HAP-1 (cell line): ENCODE data around the gene GPR150.
A peak's percentile ranks its signal among the peaks of the same experiment; 100 is the strongest.
"Not testable (repeated sequence)": the region's sequence is repeated elsewhere in the genome, so short reads cannot be mapped to it uniquely, and the experiment has no call there.

Source experiments
- DNase-seq, 2 experiments: peaks; one replicate each; pipeline ENCODE4 v3.0.0-alpha.2; 2016 to 2020; ENCODE audit warnings: low spot score in 2 of 2
- H3K27me3 ChIP-seq: fragments of 250-450 bp; sonication (Bioruptor Pico); 2 replicates; pipeline ENCODE4 v1.5.1; 2020; ENCODE audit warnings: low read depth, mild to moderate bottlenecking, moderate library complexity
- H3K36me3 ChIP-seq: fragments of 250-450 bp; sonication (Bioruptor Pico); replicated peaks from 2 replicates; pipeline ENCODE4 v1.5.1; 2020; ENCODE audit warnings: mild to moderate bottlenecking
- H3K4me1 ChIP-seq: fragments of 250-450 bp; sonication (Bioruptor Pico); 2 replicates; pipeline ENCODE4 v1.5.1; 2020; ENCODE audit warnings: mild to moderate bottlenecking
- H3K4me3 ChIP-seq: fragments of 250-450 bp; sonication (Bioruptor Pico); 2 replicates; pipeline ENCODE4 v1.5.1; 2020; ENCODE audit warnings: mild to moderate bottlenecking, moderate library complexity
- H3K9me3 ChIP-seq: fragments of 250-450 bp; sonication (Bioruptor Pico); 2 replicates; pipeline ENCODE4 v1.5.1; 2020; ENCODE audit warnings: mild to moderate bottlenecking, moderate library complexity
- in situ Hi-C: fragments of 300-500 bp; cut with MboI; formaldehyde crosslinking; loops from 3 replicates; pipeline ENCODE4 v1.14.3; 2020; ENCODE audit warnings: low sequenced_read_pairs, inconsistent platforms, mixed read lengths

GPR150 gene

GRCh38 chr5:95631255-95631958, 11.5 kb downstream of the GPR150 start:
- in situ Hi-C loops, result loop anchor here (10.0 kb wide), 1 partner anchor 213 kb away; no protein-coding TSS in a partner anchor
- no peaks in the 10 kb centered on the region for H3K36me3 ChIP-seq
- no peaks in the 10 kb centered on the region; the same call in 1 of the 2 replicates for H3K9me3 ChIP-seq
- DNase-seq, result no peak
- H3K27me3 ChIP-seq, result no peaks in the 10 kb centered on the region
- H3K4me3 ChIP-seq, result no peak overlapping the region
- no peaks in the 10 kb centered on the region for H3K4me1 ChIP-seq

GRCh38 chr5:95631991-95632675, 12.2 kb downstream of the GPR150 start:
- Histone ChIP-seq H3K36me3 (no peaks in the 10 kb centered on the region), H3K27me3 (no peaks in the 10 kb centered on the region), H3K9me3 (no peaks in the 10 kb centered on the region; the same call in 1 of the 2 replicates), H3K4me3 (no peak overlapping the region), H3K4me1 (no peaks in the 10 kb centered on the region)
- DNase-seq, result no peak
- in situ Hi-C loops, result loop anchor here (10.0 kb wide), 1 partner anchor 213 kb away; no protein-coding TSS in a partner anchor

- H3K27me3 ChIP-seq, H3K4me1 ChIP-seq, H3K9me3 ChIP-seq, H3K4me3 ChIP-seq, H3K36me3 ChIP-seq, DNase-seq: not testable (repeated sequence)
- in situ Hi-C loops, result loop anchor here (10.0 kb wide), 1 partner anchor 212 kb away; no protein-coding TSS in a partner anchor
Measured at GRCh38 chr5:95632942-95633341, 13.1 kb downstream of the GPR150 start.

DNA sequence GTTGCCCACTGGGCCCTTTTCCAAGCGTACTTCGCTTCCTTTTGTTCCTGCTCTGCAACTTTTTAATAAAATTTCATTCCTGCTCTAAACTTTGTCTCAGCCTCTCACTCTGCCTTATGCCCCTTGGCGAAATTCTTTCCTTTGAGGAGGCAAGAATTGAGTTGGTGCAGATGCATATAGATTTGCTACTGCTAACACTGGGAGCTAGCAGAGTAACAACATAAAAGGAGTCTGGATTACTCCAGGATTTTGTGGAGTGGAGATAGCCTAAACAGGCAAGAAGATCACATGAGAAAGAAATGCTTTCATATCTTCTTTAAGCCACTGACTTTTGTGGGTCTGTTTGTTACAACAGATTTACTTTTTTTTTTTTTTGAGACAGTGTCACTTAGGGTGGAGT, 13.8 kb downstream of the GPR150 start:
- no peak for DNase-seq
- Histone ChIP-seq H3K4me1 (no peaks in the 10 kb centered on the region), H3K27me3 (no peaks in the 10 kb centered on the region; the same call in 1 of the 2 replicates), H3K9me3 (no peaks in the 10 kb centered on the region; the same call in 1 of the 2 replicates), H3K36me3 (no peaks in the 10 kb centered on the region), H3K4me3 (no peak overlapping the region)
- in situ Hi-C loops, result loop anchor here (10.0 kb wide), 1 partner anchor 211 kb away; no protein-coding TSS in a partner anchor

DNA sequence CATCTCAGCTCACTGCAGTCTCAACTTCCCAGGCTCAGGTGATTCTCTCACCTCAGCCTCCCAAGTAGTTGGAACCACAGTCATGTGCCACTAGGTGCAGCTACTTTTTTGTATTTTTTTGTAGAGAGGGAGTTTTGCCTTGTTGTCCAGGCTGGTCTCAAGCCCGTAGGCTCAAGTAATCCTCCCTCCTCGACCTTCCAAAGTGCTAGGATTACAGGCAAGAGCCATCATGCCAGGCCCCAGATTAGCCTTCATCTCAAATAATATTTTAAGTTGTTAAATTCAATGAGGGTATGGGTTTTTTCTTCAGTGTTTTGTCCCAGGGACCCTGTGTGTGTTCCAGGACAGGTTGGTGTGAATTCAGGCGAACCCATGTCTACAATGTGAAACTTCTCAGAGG, 14.2 kb downstream of the GPR150 start:
- H3K36me3 ChIP-seq, result no peaks in the 10 kb centered on the region
- no peak overlapping the region for H3K4me3 ChIP-seq
- DNase-seq, result no peak
- no peaks in the 10 kb centered on the region for H3K9me3 ChIP-seq
- in situ Hi-C loops, result loop anchor here (10.0 kb wide), 1 partner anchor 211 kb away; no protein-coding TSS in a partner anchor
- no peaks in the 10 kb centered on the region for H3K4me1 ChIP-seq
- peaks cover 3% of the 10 kb centered on the region; the same call in 1 of the 2 replicates for H3K27me3 ChIP-seq

GRCh38 chr5:95638632-95639031, 18.7 kb downstream of the GPR150 start:
- H3K4me1 ChIP-seq, result no peaks in the 10 kb centered on the region
- no peak overlapping the region for H3K4me3 ChIP-seq
- peaks cover 6% of the 10 kb centered on the region; the same call in 1 of the 2 replicates for H3K27me3 ChIP-seq
- in situ Hi-C loops, result loop anchor here (10.0 kb wide), 1 partner anchor 206 kb away; no protein-coding TSS in a partner anchor
- no peaks in the 10 kb centered on the region for H3K9me3 ChIP-seq
- H3K36me3 ChIP-seq, result no peaks in the 10 kb centered on the region
- DNase-seq, result no peak

- Histone ChIP-seq H3K4me1 (no peaks in the 10 kb centered on the region), H3K9me3 (no peaks in the 10 kb centered on the region), H3K27me3 (peaks cover 6% of the 10 kb centered on the region; the same call in 1 of the 2 replicates), H3K4me3 (no peak overlapping the region), H3K36me3 (no peaks in the 10 kb centered on the region)
- DNase-seq, result no peak
- in situ Hi-C loops, result no loop called here
Measured at GRCh38 chr5:95641741-95642220, 21.9 kb downstream of the GPR150 start.

DNA sequence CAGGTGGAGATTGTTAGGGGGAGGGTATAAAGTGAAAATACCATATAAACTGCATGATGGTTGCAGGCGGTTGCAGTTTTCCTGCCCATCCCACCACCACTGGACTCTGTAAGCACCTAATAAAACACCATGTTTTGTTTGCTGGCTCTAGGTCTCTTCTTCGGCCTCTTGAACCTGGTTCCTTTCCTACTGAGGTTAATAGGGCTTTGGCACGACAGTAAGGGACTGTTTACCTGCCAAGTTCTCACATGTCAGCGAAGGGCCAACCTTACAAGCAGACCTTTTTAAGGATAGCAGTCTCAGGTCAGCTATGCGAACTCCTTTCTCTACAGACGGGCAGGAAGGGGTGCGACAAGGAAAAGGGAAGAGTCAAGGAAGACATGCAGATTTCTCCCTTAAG, 23.3 kb downstream of the GPR150 start:
- DNase-seq, result no peak
- Histone ChIP-seq H3K4me1 (peaks cover 10% of the 10 kb centered on the region), H3K4me3 (no peak overlapping the region), H3K36me3 (no peaks in the 10 kb centered on the region), H3K9me3 (no peaks in the 10 kb centered on the region), H3K27me3 (peaks cover 6% of the 10 kb centered on the region; the same call in 1 of the 2 replicates)
- in situ Hi-C loops, result no loop called here

- Histone ChIP-seq H3K27me3 (0 out of 2 replicates have a peak, but pooled peaks cover 2% of the 10 kb centered on the region), H3K36me3 (no peaks in the 10 kb centered on the region), H3K4me3 (no peak overlapping the region), H3K4me1 (peaks cover 12% of the 10 kb centered on the region), H3K9me3 (no peaks in the 10 kb centered on the region)
- peak; percentile 37 to 58 for DNase-seq
- in situ Hi-C loops, result no loop called here
Measured at GRCh38 chr5:95644351-95645042, 24.6 kb downstream of the GPR150 start.

GRCh38 chr5:95646226-95646568, 26.3 kb downstream of the GPR150 start:
- in situ Hi-C loops, result not testable (repeated sequence)

GRCh38 chr5:95646569-95647431, 26.9 kb downstream of the GPR150 start, which contains the start of gene RFESD:
RFESD (plus strand) TSS chr5:95646777; CDS start chr5:95652272, 5,495 bp downstream.
- peak; percentile 94 to 98 for DNase-seq
- H3K27me3 ChIP-seq, result no peaks in the 10 kb centered on the region
- no peaks in the 10 kb centered on the region for H3K9me3 ChIP-seq
- peak within 1 kb of the TSS; percentile 39 for H3K4me3 ChIP-seq
- no peaks in the 10 kb centered on the region for H3K36me3 ChIP-seq
- in situ Hi-C loops, result no loop called here
- H3K4me1 ChIP-seq, result peaks cover 12% of the 10 kb centered on the region

More at GRCh38 chr5:95646226-95646568, 26.3 kb downstream of the GPR150 start:
- DNase-seq, H3K36me3 ChIP-seq, H3K4me3 ChIP-seq, H3K9me3 ChIP-seq, H3K27me3 ChIP-seq: not testable (repeated sequence)
- H3K4me1 ChIP-seq, result peaks cover 12% of the 10 kb centered on the region

DNA sequence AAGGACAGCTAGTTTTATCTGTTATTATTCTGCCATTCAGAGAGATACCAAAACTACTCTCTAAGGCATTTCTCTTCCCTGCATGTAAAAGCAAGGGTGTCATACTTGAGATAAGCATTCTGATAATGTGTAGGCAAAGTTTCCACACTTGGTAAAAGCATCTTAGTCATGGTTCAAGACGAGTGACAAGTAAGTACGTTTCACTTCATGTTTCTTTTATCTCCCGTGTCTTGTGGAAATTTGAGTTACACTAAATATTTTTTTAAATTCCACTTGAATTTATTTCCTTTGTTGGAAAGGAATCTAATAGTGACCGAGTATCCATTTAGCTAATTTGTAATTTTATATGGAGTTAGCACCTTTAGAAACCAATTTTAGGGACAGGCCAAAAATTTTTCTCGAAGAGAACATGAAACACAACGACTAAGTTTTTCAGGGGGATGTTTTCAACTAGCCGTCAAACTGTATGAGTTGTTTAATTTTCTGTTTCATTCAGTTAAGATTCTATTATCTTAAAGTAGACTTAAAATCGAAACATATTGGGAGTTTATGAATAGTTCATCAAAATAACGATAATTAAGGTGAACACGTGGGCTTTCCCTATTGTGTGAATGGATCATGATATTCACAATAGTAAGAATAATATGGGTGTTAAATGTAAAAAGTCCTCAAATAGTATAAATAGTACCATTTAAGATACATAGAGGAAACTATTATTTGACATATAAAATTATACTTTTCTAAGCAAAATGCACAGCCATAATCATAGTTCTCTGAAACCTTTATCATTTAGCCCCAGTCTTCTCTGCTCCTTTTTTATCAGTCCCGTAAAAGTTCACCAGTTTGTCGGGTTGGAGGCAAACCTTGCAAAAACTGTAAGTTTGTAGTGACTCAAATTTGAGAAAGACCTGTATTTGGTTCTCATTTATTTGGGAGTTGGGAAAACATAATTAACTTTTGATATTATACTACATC, 28.3 kb downstream of the GPR150 start:
- Histone ChIP-seq H3K4me1 (peaks cover 12% of the 10 kb centered on the region), H3K36me3 (no peaks in the 10 kb centered on the region), H3K9me3 (no peaks in the 10 kb centered on the region), H3K4me3 (no peak overlapping the region), H3K27me3 (no peaks in the 10 kb centered on the region)
- in situ Hi-C loops, result no loop called here
- no peak for DNase-seq
